ENCODE measurements around the gene SNAPC5. TPM values are rescaled to one million over a fixed set of nuclear protein-coding genes. Genes with fewer than 3 reads are reported as not detected.

Gene SNAPC5
- total and polyA plus RNA-seq, 2 experiments from 2014 or later: 59.5 TPM

DNA sequence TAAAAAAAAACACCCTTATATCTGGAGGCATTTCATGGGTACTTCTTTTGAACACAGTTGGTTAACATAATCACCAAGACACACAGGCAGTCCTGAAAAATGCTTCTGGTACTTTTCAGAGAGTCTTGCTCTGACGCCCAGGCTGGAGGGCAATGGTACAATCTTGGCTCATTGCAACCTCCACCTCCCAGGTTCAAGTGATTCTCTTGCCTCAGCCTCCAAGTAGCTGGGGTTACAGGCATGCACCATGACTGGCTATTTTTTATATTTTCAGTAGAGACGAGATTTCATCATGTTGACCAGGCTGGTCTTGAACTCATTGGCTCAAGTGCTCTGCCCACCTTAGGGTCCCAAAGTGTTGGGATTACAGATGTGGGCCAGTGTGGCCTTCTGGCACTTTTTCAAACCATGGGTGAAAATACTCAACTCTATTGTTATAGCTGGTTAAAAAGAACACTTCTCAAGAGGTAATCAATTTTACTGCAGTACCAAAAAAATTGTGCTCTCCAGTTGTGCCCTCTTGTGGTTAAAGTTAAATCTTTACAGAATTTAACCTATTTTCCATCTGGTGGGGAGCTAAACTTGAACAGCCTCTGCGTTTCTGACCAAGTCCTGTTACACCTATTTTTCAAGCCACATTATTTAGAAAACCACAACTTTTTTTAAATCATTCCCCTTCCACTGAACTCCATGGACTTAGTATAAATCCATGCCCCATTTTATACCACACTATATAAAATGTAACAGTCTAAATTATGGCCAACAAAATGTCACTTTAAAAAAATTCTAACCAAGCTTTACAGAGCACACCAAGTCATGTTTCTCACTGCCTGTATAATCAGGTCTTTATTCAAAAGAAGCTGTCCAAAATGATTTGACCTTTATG, 1.2 kb upstream of the SNAPC5 start:
- peak overlapping the region; percentile 92 for H3K27ac ChIP-seq

GRCh38 chr15:66496951-66497501, 536 bp downstream of the SNAPC5 start:
- peaks cover 5% of the 10 kb centered on the region for H3K4me1 ChIP-seq (ENCODE audit: low read depth)

More for the DNA sequence above, 1.2 kb upstream of the SNAPC5 start:
- no peak overlapping the region for H3K4me3 ChIP-seq
- peak; percentile 22 to 59 for DNase-seq (ENCODE audit: low read depth in 1 of 2, low spot score in 1 of 2)
- TF ChIP-seq CTCF (IDR thresholded peaks at IDR 0.05; ENCODE audit: low read depth, low read length): peak; percentile 37
- no peaks in the 10 kb centered on the region for H3K27me3 ChIP-seq
- peaks cover 63% of the 10 kb centered on the region for H3K36me3 ChIP-seq
- H3K4me1 ChIP-seq (ENCODE audit: low read depth): peaks cover 16% of the 10 kb centered on the region
- no peaks in the 10 kb centered on the region for H3K9me3 ChIP-seq (ENCODE audit: low read depth)

DNA sequence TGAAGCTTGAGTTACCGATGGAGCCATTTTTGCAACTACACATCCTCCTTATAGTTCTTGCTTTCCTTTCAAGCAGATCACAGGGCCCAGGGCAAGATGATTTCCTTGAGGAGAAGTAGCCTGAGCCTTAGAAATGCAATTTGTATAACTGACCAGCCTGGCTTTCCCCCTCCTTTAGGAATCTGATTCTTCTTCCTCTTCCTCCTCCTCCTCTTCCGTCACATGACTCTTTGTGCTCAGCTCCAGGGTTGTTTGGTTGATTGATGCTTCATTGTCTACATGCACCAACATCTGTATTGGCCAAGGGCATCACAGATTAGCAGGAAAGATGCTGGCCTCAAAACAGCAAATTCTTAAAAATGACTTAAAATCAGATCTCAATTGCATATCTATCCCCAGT, 3.3 kb downstream of the SNAPC5 start:
- Histone ChIP-seq H3K9me3 (ENCODE audit: low read depth) (no peaks in the 10 kb centered on the region), H3K4me1 (ENCODE audit: low read depth) (peaks cover 5% of the 10 kb centered on the region), H3K27ac (no peak overlapping the region), H3K36me3 (peaks cover 43% of the 10 kb centered on the region), H3K27me3 (no peaks in the 10 kb centered on the region), H3K4me3 (no peak overlapping the region)
- DNase-seq (ENCODE audit: low read depth in 1 of 2, low spot score in 1 of 2): no peak
- TF ChIP-seq CTCF (IDR thresholded peaks at IDR 0.05; ENCODE audit: low read depth, low read length): no peak

More at GRCh38 chr15:66496951-66497501, 536 bp downstream of the SNAPC5 start:
- Histone ChIP-seq H3K27me3 (no peaks in the 10 kb centered on the region), H3K4me3 (peak overlapping the region; percentile 67), H3K9me3 (ENCODE audit: low read depth) (no peaks in the 10 kb centered on the region), H3K36me3 (peaks cover 64% of the 10 kb centered on the region), H3K27ac (peak overlapping the region; percentile 92)
- DNase-seq (ENCODE audit: low read depth in 1 of 2, low spot score in 1 of 2): no peak
- TF ChIP-seq CTCF (IDR thresholded peaks at IDR 0.05; ENCODE audit: low read depth, low read length): no peak

- Histone ChIP-seq H3K4me1 (ENCODE audit: low read depth) (peaks cover under 1% of the 10 kb centered on the region), H3K27ac (peak overlapping the region; percentile 40), H3K4me3 (no peak overlapping the region), H3K36me3 (peaks cover 51% of the 10 kb centered on the region), H3K27me3 (no peaks in the 10 kb centered on the region), H3K9me3 (ENCODE audit: low read depth) (no peaks in the 10 kb centered on the region)
- DNase-seq (ENCODE audit: low read depth in 1 of 2, low spot score in 1 of 2): no peak
- no peak for TF ChIP-seq CTCF (IDR thresholded peaks at IDR 0.05; ENCODE audit: low read depth, low read length)
Observed at GRCh38 chr15:66491846-66492245, 5.7 kb downstream of the SNAPC5 start.

DNA sequence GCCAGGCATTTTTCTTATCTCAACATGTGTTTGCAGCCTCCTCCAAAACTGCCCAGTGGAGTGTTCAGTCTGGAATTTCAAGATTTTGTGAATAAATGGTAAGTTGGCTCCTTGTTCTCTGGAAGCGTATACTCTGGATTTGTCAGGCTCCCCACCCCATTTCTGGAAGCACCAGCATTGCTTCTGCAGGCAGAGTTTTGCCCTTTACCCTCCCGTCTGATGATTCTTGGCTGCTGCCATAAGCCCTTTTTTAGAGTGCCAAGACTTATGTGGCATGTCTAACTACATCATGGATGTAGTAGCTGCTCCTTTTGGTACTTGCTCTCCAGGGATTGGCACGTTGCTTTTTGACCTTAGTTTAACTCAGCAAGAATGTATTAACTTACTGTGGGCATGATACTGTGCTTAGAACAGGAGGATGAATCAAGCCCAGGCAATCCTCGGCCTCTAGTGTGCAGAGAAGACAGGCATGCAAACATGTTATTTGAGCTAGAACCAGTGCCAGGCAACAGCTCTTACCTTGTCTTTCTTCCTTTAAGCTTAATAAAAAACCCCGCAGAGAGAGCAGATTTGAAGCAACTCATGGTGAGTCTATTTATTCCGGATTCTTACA, 8.3 kb downstream of the SNAPC5 start:
- Histone ChIP-seq H3K27ac (peak overlapping the region; percentile 10), H3K9me3 (ENCODE audit: low read depth) (no peaks in the 10 kb centered on the region), H3K36me3 (peaks cover 45% of the 10 kb centered on the region), H3K27me3 (no peaks in the 10 kb centered on the region), H3K4me1 (ENCODE audit: low read depth) (no peaks in the 10 kb centered on the region), H3K4me3 (no peak overlapping the region)
- DNase-seq (ENCODE audit: low read depth in 1 of 2, low spot score in 1 of 2): no peak
- no peak for TF ChIP-seq CTCF (IDR thresholded peaks at IDR 0.05; ENCODE audit: low read depth, low read length)

All from cardiac muscle cell (in vitro differentiated cells and primary cell).